Spleen (tissue), 7 donors: ENCODE measurements around the gene RHBDL1.
A peak's percentile ranks its signal among the peaks of the same experiment; 100 is the strongest.

ENCODE experiments used
- CTCF ChIP-seq, 11 experiments: fragments of 200-600 bp in 7 of 11; fragments of 450-650 bp in 4 of 11; sonication (generic) in 4 of 11; IDR thresholded peaks in 8 of 11; conservative IDR thresholded peaks in 3 of 11; 1 replicate in 7 of 11; 2 replicates in 4 of 11; pipeline versions ENCODE4 v1.4.0 to v1.8.0; 2016 to 2021; ENCODE audit warnings: antibody characterized with exemption in 11 of 11, inconsistent platforms in 4 of 11, mild to moderate bottlenecking in 1 of 11
- POLR2A ChIP-seq, 3 donors: fragments of 450-650 bp; IDR thresholded peaks; one replicate each; pipeline ENCODE4 v1.5.1; 2017; ENCODE audit warnings: antibody characterized with exemption in 3 of 3, mild to moderate bottlenecking in 1 of 3
- POLR2AphosphoS5 ChIP-seq, 3 donors: sonication (generic); formaldehyde crosslinking; IDR thresholded peaks; one replicate each; pipeline ENCODE4 v1.5.1; 2017; ENCODE audit warnings: antibody characterized with exemption in 3 of 3
- donor health status: DM: no; HTN: no; CAD: no; lungs with moderate emphysema.
- donor health status: DM: no; HTN: no; CAD: no.
- donor health status: DM: no; HTN: no; CAD: no.

GRCh38 chr16:724188-725040, 48.9 kb downstream of the RHBDL1 start:
- no peak for TF ChIP-seq CTCF (IDR thresholded peaks at IDR 0.05 in 8 of 11, conservative IDR thresholded peaks at IDR 0.05 in 3 of 11)
- no peak for TF ChIP-seq POLR2A (IDR thresholded peaks at IDR 0.05)
- TF ChIP-seq POLR2AphosphoS5 (IDR thresholded peaks at IDR 0.05) = peak in 1 of 3 donors; percentile 39
